SU-DHL-6 (cell line): ENCODE results near the gene SMIM41.
A peak's percentile ranks its signal among the peaks of the same experiment; 100 is the strongest.

Experiments used
- H2AFZ ChIP-seq: fragments of 200-600 bp; sonication (generic); 2 replicates; pipeline ENCODE4 v1.6.1; 2014; ENCODE audit warnings: low read depth, mild to moderate bottlenecking, moderate library complexity, mixed read lengths, antibody characterized with exemption, low read length; ENCODE audit not compliant: severe bottlenecking
- H3F3A ChIP-seq: fragments of 200-600 bp; shearing (Covaris generic); 2 replicates; pipeline ENCODE4 v1.6.0; 2016; ENCODE audit warnings: antibody characterized with exemption, mild to moderate bottlenecking; ENCODE audit not compliant: insufficient read depth
- H3K27ac ChIP-seq: fragments of 200-600 bp; sonication (generic); 2 replicates; pipeline ENCODE4 v1.5.1; 2016; ENCODE audit warnings: low read depth, mild to moderate bottlenecking, low read length, moderate library complexity, mixed read lengths
- H3K27me3 ChIP-seq: fragments of 200-600 bp; sonication (generic), shearing (Covaris generic); 2 replicates; pipeline ENCODE4 v1.6.0; 2014; ENCODE audit warnings: mild to moderate bottlenecking, low read length
- H3K36me3 ChIP-seq: fragments of 200-600 bp; sonication (generic); 2 replicates; pipeline ENCODE4 v1.6.1; 2014; ENCODE audit warnings: mild to moderate bottlenecking, low read length, mixed read lengths
- H3K4me2 ChIP-seq: fragments of 300-600, 200-600 bp; shearing (Covaris generic), sonication (generic); 2 replicates; pipeline ENCODE4 v1.6.0; 2014; ENCODE audit warnings: low read length, low read depth, mild to moderate bottlenecking; ENCODE audit not compliant: poor library complexity, severe bottlenecking
- H3K4me3 ChIP-seq: fragments of 200-600 bp; sonication (generic); 2 replicates; pipeline ENCODE4 v1.5.1; 2014; ENCODE audit warnings: antibody characterized with exemption, low read length, mild to moderate bottlenecking, mixed read lengths; ENCODE audit not compliant: insufficient read depth, poor library complexity, severe bottlenecking
- H3K79me2 ChIP-seq: fragments of 200-600 bp; sonication (generic); 2 replicates; pipeline ENCODE4 v1.6.1; 2014; ENCODE audit warnings: mild to moderate bottlenecking, low read length, moderate library complexity; ENCODE audit not compliant: insufficient read depth
- H3K9ac ChIP-seq: fragments of 200-600 bp; sonication (generic); 2 replicates; pipeline ENCODE4 v1.7.0; 2014; ENCODE audit warnings: mild to moderate bottlenecking, low read length
- H3K9me2 ChIP-seq: fragments of 200-600 bp; sonication (generic); replicated peaks from 2 replicates; pipeline ENCODE4 v1.6.1; 2014; ENCODE audit warnings: low read length; ENCODE audit not compliant: insufficient read depth
- H3K9me3 ChIP-seq: fragments of 200-600 bp; sonication (generic); 2 replicates; pipeline ENCODE4 v1.6.1; 2014; ENCODE audit warnings: low read length, mixed read lengths; ENCODE audit not compliant: insufficient read depth
- H4K20me1 ChIP-seq: fragments of 200-600 bp; sonication (generic); 2 replicates; pipeline ENCODE4 v1.6.1; 2014; ENCODE audit warnings: low read depth, mild to moderate bottlenecking, antibody characterized with exemption, low read length, moderate library complexity, mixed read lengths
- EZH2phosphoT487 ChIP-seq: fragments of 200-600 bp; sonication (generic), shearing (Covaris generic); conservative IDR thresholded peaks from 2 replicates; pipeline ENCODE4 v1.6.1; 2018; ENCODE audit warnings: mild to moderate bottlenecking, antibody characterized with exemption, low read length, moderate library complexity, mixed read lengths
- TF ChIP-seq, protein P1 (sequence below): fragments of 200-600 bp; sonication (generic); IDR thresholded peaks from one replicate; pipeline ENCODE4 v1.5.1; 2017; ENCODE audit warnings: antibody characterized with exemption, mild to moderate bottlenecking, low read length, moderate library complexity; ENCODE audit not compliant: insufficient read depth, poor library complexity, severe bottlenecking

Gene SMIM41

DNA sequence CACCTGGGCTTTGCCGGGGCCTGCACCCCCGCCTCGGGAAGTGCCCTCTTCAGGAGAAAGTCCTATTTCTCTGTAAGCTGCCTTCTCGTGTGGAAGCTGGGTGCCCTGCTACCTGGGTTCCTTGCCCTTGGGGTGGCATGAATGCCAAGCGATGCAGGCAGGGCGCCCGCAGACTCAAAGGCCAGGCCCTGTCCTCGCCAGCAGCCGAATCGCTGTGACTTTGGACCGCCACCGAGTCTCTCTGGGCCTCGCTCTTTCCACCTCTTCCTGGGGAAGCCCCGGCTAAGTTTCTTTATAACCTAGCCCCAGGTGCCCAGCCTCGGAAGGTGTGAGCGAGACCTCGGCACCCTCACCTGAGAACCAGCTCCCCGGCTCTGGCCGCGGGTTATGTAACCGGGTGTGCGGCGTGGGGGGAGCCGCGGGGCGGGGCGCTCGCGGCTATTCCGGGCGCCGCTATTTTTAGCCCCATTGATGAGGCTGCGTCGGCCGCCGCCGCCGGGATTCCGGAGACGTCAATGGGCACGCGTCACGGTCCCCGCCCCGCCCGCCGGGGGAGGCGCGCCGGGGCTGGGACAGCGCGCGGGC is 42.8 kb upstream of the SMIM41 start:
- no peaks in the 10 kb centered on the region for H3K36me3 ChIP-seq
- H3K27me3 ChIP-seq = no peaks in the 10 kb centered on the region
- H2AFZ ChIP-seq = peak overlapping the region; percentile 10

DNA sequence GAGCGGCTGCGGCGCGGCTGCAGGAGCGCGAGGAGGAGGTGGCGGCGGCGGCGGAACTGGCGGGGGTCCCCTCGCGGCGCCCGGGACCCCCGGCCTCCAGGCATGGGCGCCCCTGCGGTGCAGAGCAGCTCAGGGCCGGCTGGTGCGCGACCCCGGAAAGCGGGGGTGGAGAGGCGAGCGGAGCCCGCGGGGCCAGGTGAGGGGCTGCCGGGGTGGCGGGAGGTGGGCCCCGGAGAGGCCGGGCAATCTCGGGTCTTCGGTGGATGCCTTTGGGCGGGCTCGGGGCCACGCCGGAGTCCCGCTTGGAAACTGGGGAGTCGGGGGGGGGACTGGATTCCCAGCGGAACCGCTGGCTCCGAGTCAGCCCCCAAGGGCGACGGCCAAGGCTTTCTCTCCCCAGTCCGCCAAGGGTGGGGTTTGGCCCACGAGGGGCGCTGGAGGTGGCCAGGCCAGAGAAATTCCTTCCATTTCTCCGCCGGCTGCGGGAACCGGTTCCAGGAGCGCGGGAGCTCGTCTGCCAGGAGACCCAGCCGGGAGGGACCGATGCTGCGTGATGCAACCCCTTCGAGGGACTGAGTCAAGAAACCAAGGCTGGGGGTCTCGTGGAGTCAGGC is 42.1 kb upstream of the SMIM41 start:
- Histone ChIP-seq H3K9me3 (no peaks in the 10 kb centered on the region), H3K9me2 (no peaks in the 10 kb centered on the region), H3K4me3 (peak overlapping the region; percentile 48), H3K79me2 (no peaks in the 10 kb centered on the region), H3K9ac (peak overlapping the region; percentile 53), H3F3A (peaks cover 20% of the 10 kb centered on the region), H3K4me2 (peak overlapping the region; percentile 56), H3K36me3 (no peaks in the 10 kb centered on the region), H3K27me3 (no peaks in the 10 kb centered on the region), H3K27ac (no peak overlapping the region), H4K20me1 (no peaks in the 10 kb centered on the region), H2AFZ (no peak overlapping the region)
- TF ChIP-seq, protein P1, sequence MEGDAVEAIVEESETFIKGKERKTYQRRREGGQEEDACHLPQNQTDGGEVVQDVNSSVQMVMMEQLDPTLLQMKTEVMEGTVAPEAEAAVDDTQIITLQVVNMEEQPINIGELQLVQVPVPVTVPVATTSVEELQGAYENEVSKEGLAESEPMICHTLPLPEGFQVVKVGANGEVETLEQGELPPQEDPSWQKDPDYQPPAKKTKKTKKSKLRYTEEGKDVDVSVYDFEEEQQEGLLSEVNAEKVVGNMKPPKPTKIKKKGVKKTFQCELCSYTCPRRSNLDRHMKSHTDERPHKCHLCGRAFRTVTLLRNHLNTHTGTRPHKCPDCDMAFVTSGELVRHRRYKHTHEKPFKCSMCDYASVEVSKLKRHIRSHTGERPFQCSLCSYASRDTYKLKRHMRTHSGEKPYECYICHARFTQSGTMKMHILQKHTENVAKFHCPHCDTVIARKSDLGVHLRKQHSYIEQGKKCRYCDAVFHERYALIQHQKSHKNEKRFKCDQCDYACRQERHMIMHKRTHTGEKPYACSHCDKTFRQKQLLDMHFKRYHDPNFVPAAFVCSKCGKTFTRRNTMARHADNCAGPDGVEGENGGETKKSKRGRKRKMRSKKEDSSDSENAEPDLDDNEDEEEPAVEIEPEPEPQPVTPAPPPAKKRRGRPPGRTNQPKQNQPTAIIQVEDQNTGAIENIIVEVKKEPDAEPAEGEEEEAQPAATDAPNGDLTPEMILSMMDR = no peak
- TF ChIP-seq EZH2phosphoT487 = no peak

More for the DNA sequence above, 42.8 kb upstream of the SMIM41 start:
- peaks cover 23% of the 10 kb centered on the region for H3F3A ChIP-seq
- peak overlapping the region; percentile 34; the same call in 1 of the 2 replicates for H3K9ac ChIP-seq
- H3K79me2 ChIP-seq = no peaks in the 10 kb centered on the region
- no peaks in the 10 kb centered on the region for H4K20me1 ChIP-seq
- no peak for TF ChIP-seq EZH2phosphoT487
- TF ChIP-seq, protein P1 = no peak
- no peaks in the 10 kb centered on the region for H3K9me3 ChIP-seq
- peak overlapping the region; percentile 29 for H3K27ac ChIP-seq
- H3K4me2 ChIP-seq = peak overlapping the region; percentile 39
- no peaks in the 10 kb centered on the region for H3K9me2 ChIP-seq
- H3K4me3 ChIP-seq = peak overlapping the region; percentile 22

DNA sequence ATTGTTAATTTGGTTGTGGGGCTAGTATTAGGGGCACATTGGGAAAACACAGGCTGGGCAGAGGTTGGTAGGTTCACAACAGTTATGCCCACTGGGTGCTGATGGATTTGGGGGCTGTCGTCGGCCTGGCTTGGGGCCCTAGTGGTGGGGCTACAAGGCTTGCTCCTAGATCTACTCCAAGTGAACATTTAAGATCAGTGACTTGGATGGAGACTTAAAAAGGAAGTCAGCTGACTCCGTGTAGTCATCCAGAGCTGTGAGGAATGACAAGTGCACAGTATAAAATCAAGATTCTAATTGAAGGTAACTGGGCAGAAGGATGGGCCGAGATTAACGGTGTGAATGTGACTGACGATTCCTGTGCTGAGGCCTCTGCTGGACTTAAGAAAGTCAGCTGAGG is 41.1 kb upstream of the SMIM41 start:
- no peak overlapping the region for H3K9ac ChIP-seq
- no peaks in the 10 kb centered on the region for H3K36me3 ChIP-seq
- no peaks in the 10 kb centered on the region for H3K9me3 ChIP-seq
- no peak overlapping the region for H3K27ac ChIP-seq
- no peak overlapping the region for H2AFZ ChIP-seq
- no peaks in the 10 kb centered on the region for H3K27me3 ChIP-seq
- no peak overlapping the region for H3K4me2 ChIP-seq
- H3K79me2 ChIP-seq = no peaks in the 10 kb centered on the region
- H3K4me3 ChIP-seq = no peak overlapping the region
- H3K9me2 ChIP-seq = no peaks in the 10 kb centered on the region
- no peaks in the 10 kb centered on the region for H4K20me1 ChIP-seq
- peaks cover 12% of the 10 kb centered on the region; the same call in 1 of the 2 replicates for H3F3A ChIP-seq
- TF ChIP-seq, protein P1 = no peak
